Measurements from ENCODE around the gene TAS2R60.
"Not testable (repeated sequence)": the region's sequence is repeated elsewhere in the genome, so short reads cannot be mapped to it uniquely, and the experiment has no call there.

Gene TAS2R60

DNA sequence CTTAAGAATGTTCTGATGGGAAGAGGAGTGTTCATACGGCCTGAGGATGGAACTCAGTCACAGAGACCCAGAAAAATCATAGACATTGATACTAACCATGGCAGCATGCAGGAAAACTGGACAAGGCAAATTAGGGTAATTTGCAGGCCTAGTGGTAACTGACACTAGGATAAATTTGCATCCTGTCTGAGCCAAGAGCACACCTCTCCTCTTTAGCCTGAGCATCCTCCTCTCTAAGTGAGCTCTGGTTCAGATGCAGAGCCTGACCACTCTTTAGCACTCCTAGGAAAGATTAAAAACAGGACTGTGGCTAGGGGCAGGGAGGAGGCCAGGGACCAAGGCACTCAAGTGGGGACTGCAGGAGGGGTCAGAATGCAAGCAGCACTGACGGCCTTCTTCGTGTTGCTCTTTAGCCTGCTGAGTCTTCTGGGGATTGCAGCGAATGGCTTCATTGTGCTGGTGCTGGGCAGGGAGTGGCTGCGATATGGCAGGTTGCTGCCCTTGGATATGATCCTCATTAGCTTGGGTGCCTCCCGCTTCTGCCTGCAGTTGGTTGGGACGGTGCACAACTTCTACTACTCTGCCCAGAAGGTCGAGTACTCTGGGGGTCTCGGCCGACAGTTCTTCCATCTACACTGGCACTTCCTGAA lies 34.4 kb downstream of the TAS2R60 start, which contains the start of gene TAS2R41:
TSS of gene TAS2R41 (plus strand) at position 373 of the 650 bp plus-strand sequence. CDS start at position 373, 0 bp downstream.
- DNase-seq (ENCODE audit: low read depth in 3 of 3): no peak

DNA sequence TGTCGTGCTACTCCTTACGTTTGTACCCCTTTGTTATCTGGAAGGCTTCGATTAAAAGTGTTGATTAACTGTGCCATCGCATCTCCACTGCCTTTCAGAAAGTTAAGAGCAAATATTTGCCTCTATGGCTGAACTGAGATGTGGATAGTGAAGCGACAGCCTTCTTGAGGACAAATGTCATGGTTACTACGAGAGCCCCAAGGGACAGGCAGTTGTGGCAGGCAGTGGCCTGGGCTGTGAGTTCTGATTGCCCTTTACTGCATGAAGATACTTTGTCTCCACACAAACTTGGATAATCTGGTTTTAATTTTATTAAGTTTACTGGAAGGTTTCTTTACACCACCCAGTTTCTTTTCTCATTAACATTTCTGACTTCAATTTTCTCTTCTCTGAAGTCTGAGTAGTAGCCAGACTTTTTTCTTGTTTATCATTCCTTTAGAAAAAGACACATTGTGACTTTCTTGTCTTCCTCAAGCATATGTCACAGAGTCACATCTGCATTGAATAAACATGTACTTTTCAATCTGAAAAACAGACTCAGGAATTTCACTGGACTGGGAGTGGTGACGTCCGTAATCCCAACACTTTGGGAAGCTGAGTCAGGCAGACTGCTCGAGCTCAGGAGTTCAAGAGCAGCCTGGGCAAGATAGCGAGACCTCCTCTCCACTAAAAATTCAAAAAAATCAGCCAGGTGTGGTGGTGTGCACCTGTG lies 36.0 kb downstream of the TAS2R60 start:
- DNase-seq (ENCODE audit: low read depth in 3 of 3): no peak

- DNase-seq (ENCODE audit: low read depth in 3 of 3): no peak
Observed at GRCh38 chr7:143480501-143480900, 37.2 kb downstream of the TAS2R60 start.

GRCh38 chr7:143484119-143484518 lies 40.9 kb downstream of the TAS2R60 start:
- no peak for DNase-seq (ENCODE audit: low read depth in 3 of 3)

GRCh38 chr7:143485094-143485493 lies 41.8 kb downstream of the TAS2R60 start:
- no peak for DNase-seq (ENCODE audit: low read depth in 3 of 3)

GRCh38 chr7:143485500-143485899 lies 42.2 kb downstream of the TAS2R60 start:
- no peak for DNase-seq (ENCODE audit: low read depth in 3 of 3)

DNA sequence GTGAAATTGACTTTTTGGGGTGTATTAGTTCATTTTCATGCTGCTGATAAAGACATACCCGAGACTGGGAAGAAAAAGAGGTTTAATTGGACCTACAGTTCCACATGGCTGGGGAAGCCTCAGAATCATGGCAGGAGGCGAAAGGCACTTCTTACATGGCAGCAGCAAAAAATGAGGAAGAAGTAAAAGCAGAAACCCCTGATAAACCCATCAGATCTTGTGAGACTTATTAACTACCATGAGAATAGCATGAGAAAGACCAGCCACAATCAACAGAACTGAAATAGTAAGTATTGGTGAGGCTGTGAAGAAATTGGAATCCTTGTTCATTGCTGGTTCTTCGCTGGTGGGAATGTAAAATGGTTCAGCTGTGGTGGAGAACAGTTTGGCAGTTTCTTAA lies 43.0 kb downstream of the TAS2R60 start:
- DNase-seq (ENCODE audit: low read depth in 3 of 3): not testable (repeated sequence)

GRCh38 chr7:143487061-143487460 lies 43.8 kb downstream of the TAS2R60 start:
- no peak for DNase-seq (ENCODE audit: low read depth in 3 of 3)

GRCh38 chr7:143487566-143487965 lies 44.3 kb downstream of the TAS2R60 start:
- no peak for DNase-seq (ENCODE audit: low read depth in 3 of 3)

DNA sequence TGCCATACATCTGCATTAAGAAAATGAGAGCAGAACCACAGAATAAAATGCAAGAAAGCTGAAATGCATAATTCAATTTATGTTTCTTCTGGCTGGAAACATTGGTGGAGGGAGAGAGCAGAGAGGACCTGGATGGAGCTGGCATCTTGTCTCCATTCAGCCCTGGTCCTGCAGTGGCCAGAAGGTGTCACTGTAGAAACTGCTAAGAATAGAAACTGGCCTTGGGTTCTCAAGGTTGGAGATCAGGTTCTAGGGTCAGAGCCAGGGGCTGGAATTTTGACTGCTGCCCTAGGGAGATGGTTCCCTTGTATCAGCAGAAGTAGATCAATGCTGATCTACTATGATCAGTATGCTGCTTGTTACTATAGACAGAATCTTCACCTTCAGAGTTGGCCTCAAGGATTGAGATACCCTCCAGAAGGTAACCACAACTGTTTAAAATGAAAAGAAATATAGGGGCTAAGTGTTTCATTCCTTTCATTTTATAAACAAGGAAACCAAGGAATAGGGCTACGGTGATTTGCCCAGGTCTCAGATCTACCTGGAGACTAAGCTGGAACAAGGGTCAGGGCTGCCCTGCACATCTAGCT lies 47.6 kb downstream of the TAS2R60 start:
- DNase-seq (ENCODE audit: low read depth in 3 of 3): no peak

DNA sequence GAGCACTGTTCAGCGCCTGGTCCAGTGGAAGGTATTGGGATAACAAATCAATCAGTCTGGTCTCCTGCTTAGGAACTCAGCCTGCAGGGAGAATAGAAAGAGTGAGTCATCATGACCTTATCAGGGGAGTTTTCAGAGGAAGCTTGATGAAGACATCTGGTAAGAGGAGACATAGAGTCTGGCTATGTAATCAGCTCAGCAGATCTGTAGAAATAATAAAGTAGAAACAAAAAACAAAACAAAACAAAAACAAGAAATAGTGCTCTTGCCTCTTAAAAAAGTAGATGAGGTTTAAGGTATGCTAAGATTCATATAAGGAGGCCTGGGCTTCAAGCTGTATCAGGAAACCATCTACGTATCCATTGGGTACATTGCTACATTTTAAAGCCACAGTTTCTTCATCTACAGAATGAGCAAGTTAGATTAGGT lies 48.8 kb downstream of the TAS2R60 start:
- DNase-seq (ENCODE audit: low read depth in 3 of 3): no peak

- no peak for DNase-seq (ENCODE audit: low read depth in 3 of 3)
Observed at GRCh38 chr7:143492799-143493739, 49.8 kb downstream of the TAS2R60 start.

GRCh38 chr7:143493751-143494150 lies 50.5 kb downstream of the TAS2R60 start:
- no peak for DNase-seq (ENCODE audit: low read depth in 3 of 3)

All from stimulated activated CD4-positive, alpha-beta T cell treated with anti-CD3 and anti-CD28 coated beads, TNF-alpha, amount 100 ng/mL, for 4 hours (primary cell).